CD4-positive, alpha-beta memory T cell (primary cell): ENCODE results near the gene CUL2. TPM values are rescaled to one million over a fixed set of nuclear protein-coding genes. Genes with fewer than 3 reads are reported as not detected.
A peak's percentile ranks its signal among the peaks of the same experiment; 100 is the strongest.

Experiments used
- CTCF ChIA-PET: fragments of 350-600 bp; sonication (Branson Sonifier 250); formaldehyde crosslinking; loops from one replicate; lab custom pipeline; 2021; ENCODE audit warnings: inconsistent platforms; ENCODE audit not compliant: partially characterized antibody; lab: Charles Lee
- POLR2A ChIA-PET: fragments of 350-600 bp; sonication (Branson Sonifier 250); formaldehyde crosslinking; loops from one replicate; lab custom pipeline; 2021; ENCODE audit not compliant: partially characterized antibody; lab: Charles Lee
- DNase-seq, 5 donors: peaks; one replicate each; pipeline versions ENCODE4 v3.0.0 to v3.0.0-alpha.2; 2020 to 2022; ENCODE audit warnings: mixed read lengths in 1 of 5
- H3K27ac ChIP-seq: one replicate; pipeline ENCODE4 v1.7.0; 2013; ENCODE audit warnings: low read depth, low read length
- H3K27me3 ChIP-seq: 2 replicates; pipeline ENCODE4 v1.7.0; 2013; ENCODE audit warnings: mild to moderate bottlenecking, low read length, moderate library complexity; ENCODE audit not compliant: insufficient read depth
- H3K36me3 ChIP-seq: 2 replicates; pipeline ENCODE4 v1.7.0; 2013; ENCODE audit warnings: mild to moderate bottlenecking, low read length, moderate library complexity; ENCODE audit not compliant: insufficient read depth
- H3K4me1 ChIP-seq: 2 replicates; pipeline ENCODE4 v1.7.0; 2013; ENCODE audit warnings: mild to moderate bottlenecking, low read length, moderate library complexity; ENCODE audit not compliant: insufficient read depth
- H3K4me3 ChIP-seq, 2 donors: one replicate each; pipeline ENCODE4 v1.7.0; 2013; ENCODE audit warnings: low read length in 2 of 2, mild to moderate bottlenecking in 1 of 2
- H3K9me3 ChIP-seq, 2 donors: one replicate each; pipeline ENCODE4 v1.7.0; 2013; ENCODE audit warnings: low read length in 2 of 2, control low read depth in 1 of 2; ENCODE audit not compliant: control insufficient read depth in 1 of 2
- H3K27ac Mint-ChIP-seq, 7 donors: one replicate each; pipeline ENCODE4 v1.8.0; 2020 to 2021; ENCODE audit warnings: mixed read lengths in 7 of 7, mild to moderate bottlenecking in 6 of 7, inconsistent platforms in 3 of 7, moderate library complexity in 3 of 7
- H3K27me3 Mint-ChIP-seq, 2 donors: one replicate each; pipeline ENCODE4 v1.8.0; 2020 to 2021; ENCODE audit warnings: mixed read lengths in 2 of 2
- H3K36me3 Mint-ChIP-seq, 2 donors: one replicate each; pipeline ENCODE4 v1.8.0; 2020 to 2021; ENCODE audit warnings: mixed read lengths in 2 of 2, inconsistent platforms in 1 of 2, mild to moderate bottlenecking in 1 of 2
- H3K4me1 Mint-ChIP-seq, 4 donors: one replicate each; pipeline ENCODE4 v1.8.0; 2020 to 2021; ENCODE audit warnings: mixed read lengths in 4 of 4, mild to moderate bottlenecking in 1 of 4
- H3K4me3 Mint-ChIP-seq, 8 donors: one replicate each; pipeline ENCODE4 v1.8.0; 2020 to 2021; ENCODE audit warnings: mixed read lengths in 8 of 8, mild to moderate bottlenecking in 7 of 8, moderate library complexity in 6 of 8, inconsistent platforms in 3 of 8
- H3K9me3 Mint-ChIP-seq, 8 donors: one replicate each; pipeline ENCODE4 v1.8.0; 2020 to 2021; ENCODE audit warnings: mixed read lengths in 8 of 8, mild to moderate bottlenecking in 5 of 8, inconsistent platforms in 3 of 8, moderate library complexity in 1 of 8
- intact Hi-C: fragments of 100-400 bp; cut with micrococcal nuclease; formaldehyde crosslinking; loops from one replicate; pipeline ENCODE4 v1.15.1; 2023
- polyA plus RNA-seq, 2 donors: library from polyadenylated mRNA; unstranded; fragments of 300-500 nt; fragmentation: Illumina TruSeq; gene quantifications; one replicate each; pipeline ENCODE4 v1.2.3, GENCODE V29; 2021
- total RNA-seq, 2 experiments: library from RNA; stranded (reverse); gene quantifications; one replicate each; pipeline ENCODE4 v1.2.3, GENCODE V29; 2021

Gene CUL2
- total and polyA plus RNA-seq, 4 experiments from 2014 or later = 22.8 to 37.8 (median 31.5) TPM

DNA sequence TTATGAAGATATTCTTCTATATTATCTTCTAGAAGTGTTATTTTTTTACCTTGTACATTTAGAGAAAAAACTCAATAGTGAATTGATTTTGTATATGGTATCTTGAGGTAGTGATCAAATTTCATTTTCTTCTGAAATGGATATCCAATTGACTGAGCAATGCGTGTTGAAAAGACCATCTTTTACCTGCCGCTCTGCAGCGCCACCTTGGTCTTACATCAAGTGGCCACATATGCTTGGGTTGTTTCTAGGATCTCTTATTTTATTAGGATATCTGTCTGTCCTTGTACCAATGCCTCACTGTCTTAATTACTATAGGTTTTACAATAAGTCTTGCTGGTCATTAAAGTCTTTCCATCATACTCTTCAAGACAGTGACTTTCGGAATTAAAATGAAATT, 53.0 kb downstream of the CUL2 start:
- Mint-ChIP-seq H3K4me3 (no peak overlapping the region), H3K36me3 (peaks cover 49 to 72% of the 10 kb centered on the region in 2 donors)
- CTCF ChIA-PET = no interaction called here

GRCh38 chr10:35035606-35036005, 54.5 kb downstream of the CUL2 start:
- no peaks in the 10 kb centered on the region for H3K27me3 Mint-ChIP-seq
- no peaks in the 10 kb centered on the region for H3K9me3 Mint-ChIP-seq
- H3K27ac ChIP-seq = no peak overlapping the region
- H3K4me1 ChIP-seq = no peaks in the 10 kb centered on the region
- H3K4me1 Mint-ChIP-seq = peaks cover 0 to 7% (median 0%) of the 10 kb centered on the region in 4 donors
- DNase-seq = no peak
- no peak overlapping the region for H3K4me3 Mint-ChIP-seq
- H3K9me3 ChIP-seq = no peaks in the 10 kb centered on the region
- peaks cover 34% of the 10 kb centered on the region for H3K36me3 ChIP-seq
- peaks cover 42 to 66% of the 10 kb centered on the region in 2 donors for H3K36me3 Mint-ChIP-seq
- H3K27ac Mint-ChIP-seq = peak overlapping the region in 1 of 7 donors; percentile 57
- ChIA-PET CTCF (no interaction called here), POLR2A (no interaction called here)
- H3K27me3 ChIP-seq = no peaks in the 10 kb centered on the region
- no peak overlapping the region for H3K4me3 ChIP-seq
- intact Hi-C loops = no loop called here

More for the DNA sequence above, 53.0 kb downstream of the CUL2 start:
- H3K27me3 Mint-ChIP-seq = no peaks in the 10 kb centered on the region
- no peaks in the 10 kb centered on the region for H3K27me3 ChIP-seq
- H3K27ac ChIP-seq = no peak overlapping the region
- H3K4me3 ChIP-seq = no peak overlapping the region
- H3K27ac Mint-ChIP-seq = no peak overlapping the region
- H3K36me3 ChIP-seq = peaks cover 22% of the 10 kb centered on the region
- intact Hi-C loops = no loop called here
- no peak for DNase-seq
- H3K4me1 ChIP-seq = no peaks in the 10 kb centered on the region
- H3K9me3 ChIP-seq = no peaks in the 10 kb centered on the region
- peaks cover 0 to 9% (median 3%) of the 10 kb centered on the region in 4 donors for H3K4me1 Mint-ChIP-seq
- H3K9me3 Mint-ChIP-seq = no peaks in the 10 kb centered on the region
- POLR2A ChIA-PET = no interaction called here

DNA sequence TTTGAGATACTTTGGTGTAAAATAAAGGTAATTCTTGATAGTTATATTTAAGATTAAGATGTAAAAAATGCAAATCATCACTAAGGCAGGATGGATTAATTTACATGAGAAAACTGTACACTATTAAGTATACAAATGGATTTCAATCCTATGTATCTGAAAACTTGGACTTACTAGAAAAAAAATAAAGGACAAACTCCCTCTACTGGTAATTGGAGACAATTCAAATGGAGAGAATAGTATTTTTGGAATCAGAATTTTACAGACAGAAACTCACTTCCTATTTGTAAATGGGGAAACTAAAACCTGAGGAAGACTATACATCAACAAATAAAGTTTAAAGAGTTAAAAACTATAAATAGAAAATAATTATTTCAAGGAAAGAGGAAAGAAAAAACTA, 62.6 kb downstream of the CUL2 start:
- peaks cover 45% of the 10 kb centered on the region for H3K36me3 ChIP-seq
- no peak for DNase-seq
- H3K27ac ChIP-seq = no peak overlapping the region
- H3K27me3 ChIP-seq = no peaks in the 10 kb centered on the region
- no peaks in the 10 kb centered on the region for H3K4me1 ChIP-seq
- Mint-ChIP-seq H3K4me3 (no peak overlapping the region), H3K27ac (no peak overlapping the region), H3K4me1 (peaks cover 0 to 2% (median under 1%) of the 10 kb centered on the region in 4 donors), H3K27me3 (no peaks in the 10 kb centered on the region), H3K9me3 (no peaks in the 10 kb centered on the region), H3K36me3 (peaks cover 31 to 61% of the 10 kb centered on the region in 2 donors)
- H3K9me3 ChIP-seq = no peaks in the 10 kb centered on the region
- ChIA-PET CTCF (interaction anchor here (0.9 to 4.1 kb wide), 3 partner anchors 15 to 168 kb away, joined by 3 to 44 read pairs (median 5); no protein-coding TSS in a partner anchor), POLR2A (no interaction called here)
- intact Hi-C loops = loop anchor here (1.0 kb wide), 1 partner anchor 33 kb away; no protein-coding TSS in a partner anchor
- no peak overlapping the region for H3K4me3 ChIP-seq

DNA sequence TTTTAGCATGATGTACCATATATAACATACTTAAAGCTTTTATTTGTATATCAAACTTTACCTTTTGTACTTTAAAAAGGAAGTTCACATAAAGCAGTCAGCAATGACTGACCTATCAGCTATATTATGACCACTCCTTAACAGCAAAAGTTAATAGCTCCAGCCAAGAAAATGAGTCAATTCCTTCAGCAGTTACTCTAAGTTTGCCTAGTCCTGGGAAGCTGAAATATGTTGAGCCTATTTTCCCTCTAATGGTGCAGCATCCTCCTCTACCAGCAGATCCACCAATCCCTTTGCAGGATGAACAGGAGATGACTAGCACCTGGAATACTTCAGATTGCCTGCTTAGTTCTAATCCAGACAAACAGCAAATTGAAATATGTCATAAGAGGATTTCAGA, 64.2 kb downstream of the CUL2 start:
- H3K36me3 Mint-ChIP-seq = peaks cover 32 to 61% of the 10 kb centered on the region in 2 donors
- no peaks in the 10 kb centered on the region for H3K27me3 Mint-ChIP-seq
- H3K4me3 Mint-ChIP-seq = no peak overlapping the region
- no peaks in the 10 kb centered on the region for H3K9me3 ChIP-seq
- H3K4me3 ChIP-seq = no peak overlapping the region
- no peaks in the 10 kb centered on the region for H3K9me3 Mint-ChIP-seq
- DNase-seq = no peak
- no peaks in the 10 kb centered on the region for H3K4me1 ChIP-seq
- H3K27me3 ChIP-seq = no peaks in the 10 kb centered on the region
- H3K36me3 ChIP-seq = peaks cover 35% of the 10 kb centered on the region
- ChIA-PET CTCF (interaction anchor here (0.6 to 4.1 kb wide), 6 partner anchors 17 to 276 kb away, joined by 3 to 44 read pairs (median 4); no protein-coding TSS in a partner anchor), POLR2A (no interaction called here)
- H3K27ac ChIP-seq = no peak overlapping the region
- peaks cover 0 to 4% (median under 1%) of the 10 kb centered on the region in 4 donors for H3K4me1 Mint-ChIP-seq
- intact Hi-C loops = no loop called here
- H3K27ac Mint-ChIP-seq = peak overlapping the region in 3 of 7 donors; percentile 14 to 64 (median 19)

GRCh38 chr10:35020481-35020880, 69.7 kb downstream of the CUL2 start:
- H3K4me3 ChIP-seq = no peak overlapping the region
- Mint-ChIP-seq H3K27me3 (no peaks in the 10 kb centered on the region), H3K9me3 (no peaks in the 10 kb centered on the region), H3K4me3 (no peak overlapping the region), H3K36me3 (peaks cover 28 to 54% of the 10 kb centered on the region in 2 donors), H3K4me1 (peaks cover 0 to 12% (median 3%) of the 10 kb centered on the region in 4 donors), H3K27ac (peak overlapping the region in 5 of 7 donors; percentile 33 to 58 (median 54))
- intact Hi-C loops = no loop called here
- DNase-seq = no peak
- H3K36me3 ChIP-seq = peaks cover 25% of the 10 kb centered on the region
- H3K27ac ChIP-seq = no peak overlapping the region
- ChIA-PET CTCF (no interaction called here), POLR2A (no interaction called here)
- H3K27me3 ChIP-seq = no peaks in the 10 kb centered on the region
- no peaks in the 10 kb centered on the region for H3K9me3 ChIP-seq
- no peaks in the 10 kb centered on the region for H3K4me1 ChIP-seq

- no peaks in the 10 kb centered on the region for H3K4me1 ChIP-seq
- Mint-ChIP-seq H3K4me1 (peaks cover 0 to 12% (median 3%) of the 10 kb centered on the region in 4 donors), H3K27ac (peak overlapping the region in 5 of 7 donors; percentile 0 to 49 (median 2)), H3K4me3 (no peak overlapping the region), H3K36me3 (peaks cover 18 to 47% of the 10 kb centered on the region in 2 donors), H3K9me3 (no peaks in the 10 kb centered on the region), H3K27me3 (no peaks in the 10 kb centered on the region)
- no peak overlapping the region for H3K27ac ChIP-seq
- DNase-seq = no peak
- intact Hi-C loops = no loop called here
- CTCF ChIA-PET = no interaction called here
- H3K9me3 ChIP-seq = no peaks in the 10 kb centered on the region
- POLR2A ChIA-PET = interaction anchor here (0.6 kb wide), 1 partner anchor 23 kb away, joined by 3 read pairs; no protein-coding TSS in a partner anchor
- peaks cover 19% of the 10 kb centered on the region for H3K36me3 ChIP-seq
- H3K4me3 ChIP-seq = no peak overlapping the region
- no peaks in the 10 kb centered on the region for H3K27me3 ChIP-seq
These were observed 70.8 kb downstream of the CUL2 start for GRCh38 chr10:35019041-35020024.

GRCh38 chr10:35017608-35018007, 72.5 kb downstream of the CUL2 start:
- intact Hi-C loops = no loop called here
- Mint-ChIP-seq H3K27me3 (no peaks in the 10 kb centered on the region), H3K4me1 (peaks cover 3 to 14% (median 6%) of the 10 kb centered on the region in 4 donors), H3K36me3 (peaks cover 19 to 50% of the 10 kb centered on the region in 2 donors), H3K9me3 (no peaks in the 10 kb centered on the region), H3K4me3 (no peak overlapping the region), H3K27ac (no peak overlapping the region)
- Histone ChIP-seq H3K4me1 (peaks cover 3% of the 10 kb centered on the region), H3K4me3 (no peak overlapping the region), H3K27ac (no peak overlapping the region), H3K27me3 (no peaks in the 10 kb centered on the region), H3K9me3 (no peaks in the 10 kb centered on the region), H3K36me3 (peaks cover 22% of the 10 kb centered on the region)
- ChIA-PET POLR2A (no interaction called here), CTCF (interaction anchor here (1.3 to 1.6 kb wide), 2 partner anchors 11 to 23 kb away, joined by 4 read pairs; no protein-coding TSS in a partner anchor)
- DNase-seq = no peak
